Adrenal gland (tissue), 12 donors: ENCODE results near the gene SPINDOC. TPM values are rescaled to one million over a fixed set of nuclear protein-coding genes. Genes with fewer than 3 reads are reported as not detected.

Experiments
- DNase-seq, 7 donors: peaks; one replicate each; pipeline ENCODE4 v3.0.0-alpha.2; 2019 to 2020
- H3K27ac ChIP-seq, 5 donors: fragments of 200-600 bp; sonication (generic) in 4 of 5; 1 replicate in 3 of 5; 2 replicates in 2 of 5; pipeline versions ENCODE4 v1.5.1 to v1.8.0; 2016 to 2020; ENCODE audit warnings: mild to moderate bottlenecking in 1 of 5
- H3K27me3 ChIP-seq: fragments of 200-600 bp; 2 replicates; pipeline ENCODE4 v1.8.0; 2021
- H3K36me3 ChIP-seq, 2 donors: fragments of 200-600 bp; replicated peaks in 1 of 2; 1 replicate in 1 of 2; 2 replicates in 1 of 2; pipeline versions ENCODE4 v1.5.1 to v1.8.0; 2018 to 2022
- H3K4me1 ChIP-seq, 2 donors: fragments of 200-600 bp; replicated peaks in 1 of 2; 1 replicate in 1 of 2; 2 replicates in 1 of 2; pipeline versions ENCODE4 v1.5.1 to v1.8.0; 2018 to 2021
- H3K4me3 ChIP-seq, 4 donors: fragments of 200-600 bp; sonication (generic) in 3 of 4; one replicate each; pipeline ENCODE4 v1.5.1; 2016 to 2018
- H3K9me3 ChIP-seq, 3 donors: fragments of 200-600 bp; sonication (generic) in 1 of 3; replicated peaks in 1 of 3; 1 replicate in 2 of 3; 2 replicates in 1 of 3; pipeline versions ENCODE4 v1.5.1 to v1.8.0; 2016 to 2021
- POLR2A ChIP-seq, 2 donors: fragments of 450-650 bp; IDR thresholded peaks; one replicate each; pipeline ENCODE4 v1.6.1; 2017; ENCODE audit warnings: antibody characterized with exemption in 2 of 2, mild to moderate bottlenecking in 2 of 2, moderate library complexity in 1 of 2
- WGBS, 4 donors: extraction: QIAGEN DNeasy Blood & Tissue Kit in 2 of 4; methylation state at CpG; one replicate each; pipeline versions ENCODE4 v1.1.5 to v1.1.7; 2013 to 2017; 5-methylcytosine and 5-hydroxymethylcytosine counted together
- intact Hi-C, 2 donors: fragments of 100-400 bp; cut with DNase I; formaldehyde crosslinking; loops; one replicate each; pipeline versions ENCODE4 v1.14.1 to v1.15.0; 2022 to 2023
- polyA plus RNA-seq, 3 donors: library from polyadenylated mRNA; stranded (reverse); fragments of 200-250 nt in 2 of 3; fragments of 350-450 nt in 1 of 3; fragmentation: Illumina TruSeq in 1 of 3; extraction: RNeasy Lipid Tissue Mini Kit (QIAGEN cat#74804) in 1 of 3; gene quantifications; one replicate each; pipeline ENCODE4 v1.2.3, GENCODE V29; 2013 to 2014
- total RNA-seq, 9 donors: library from RNA; depleted of rRNA in 4 of 9; stranded (reverse); fragments of >200 nt in 4 of 9; fragments of 120-200 nt in 1 of 9; fragmentation: NEBNext Ultra II Directional in 1 of 9; extraction: Animal tissue kit (Norgen Biotek cat#: 25700) in 1 of 9; gene quantifications; one replicate each; pipeline versions ENCODE4 v1.1.0 to v1.2.4, GENCODE V29; 2013 to 2023
- TF ChIP-seq, protein P1 (sequence below), 6 experiments: fragments of 450-650 bp in 4 of 6; fragments of 200-600 bp in 2 of 6; sonication (generic) in 1 of 6; IDR thresholded peaks; 1 replicate in 5 of 6; 2 replicates in 1 of 6; pipeline versions ENCODE4 v1.5.1 to v1.8.0; 2016 to 2021; ENCODE audit warnings: antibody characterized with exemption in 6 of 6, mild to moderate bottlenecking in 2 of 6, moderate library complexity in 1 of 6
- donor health status: healthy with polysubstance abuse.
- donor health status: Bipolar disorder and iron deficiency.
- donor health status: DM: yes; HTN: yes; CAD: no.
- donor health status: DM: no; HTN: no; CAD: no.
- donor health status: DM: no; HTN: no; CAD: no.
- donor health status: DM: yes; HTN: yes; CAD: no.

The SPINDOC gene
- total and polyA plus RNA-seq, 12 donors = 4.5 to 19.2 (median 10.9) TPM

GRCh38 chr11:63833048-63833447 lies 19.8 kb downstream of the SPINDOC start:
- H3K4me3 ChIP-seq = no peak overlapping the region
- H3K4me1 ChIP-seq = peaks cover 7 to 8% of the 10 kb centered on the region in 2 donors
- no peaks in the 10 kb centered on the region for H3K9me3 ChIP-seq
- WGBS, 4 donors = 82 to 100% (median 89%) methylated on average over 2 of the region's 2 CpGs
- no peak overlapping the region for H3K27ac ChIP-seq
- DNase-seq = no peak
- no peak for TF ChIP-seq POLR2A (IDR thresholded peaks at IDR 0.05)
- TF ChIP-seq, protein P1, sequence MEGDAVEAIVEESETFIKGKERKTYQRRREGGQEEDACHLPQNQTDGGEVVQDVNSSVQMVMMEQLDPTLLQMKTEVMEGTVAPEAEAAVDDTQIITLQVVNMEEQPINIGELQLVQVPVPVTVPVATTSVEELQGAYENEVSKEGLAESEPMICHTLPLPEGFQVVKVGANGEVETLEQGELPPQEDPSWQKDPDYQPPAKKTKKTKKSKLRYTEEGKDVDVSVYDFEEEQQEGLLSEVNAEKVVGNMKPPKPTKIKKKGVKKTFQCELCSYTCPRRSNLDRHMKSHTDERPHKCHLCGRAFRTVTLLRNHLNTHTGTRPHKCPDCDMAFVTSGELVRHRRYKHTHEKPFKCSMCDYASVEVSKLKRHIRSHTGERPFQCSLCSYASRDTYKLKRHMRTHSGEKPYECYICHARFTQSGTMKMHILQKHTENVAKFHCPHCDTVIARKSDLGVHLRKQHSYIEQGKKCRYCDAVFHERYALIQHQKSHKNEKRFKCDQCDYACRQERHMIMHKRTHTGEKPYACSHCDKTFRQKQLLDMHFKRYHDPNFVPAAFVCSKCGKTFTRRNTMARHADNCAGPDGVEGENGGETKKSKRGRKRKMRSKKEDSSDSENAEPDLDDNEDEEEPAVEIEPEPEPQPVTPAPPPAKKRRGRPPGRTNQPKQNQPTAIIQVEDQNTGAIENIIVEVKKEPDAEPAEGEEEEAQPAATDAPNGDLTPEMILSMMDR (IDR thresholded peaks at IDR 0.05) = no peak
- H3K36me3 ChIP-seq = no peaks in the 10 kb centered on the region
- H3K27me3 ChIP-seq = no peaks in the 10 kb centered on the region
- intact Hi-C loops = loop anchor here in 1 of 2 donors (10.0 kb wide), 1 partner anchor 312 kb away; no protein-coding TSS in a partner anchor

- peaks cover 11% of the 10 kb centered on the region in 2 donors for H3K4me1 ChIP-seq
- no peak for TF ChIP-seq POLR2A (IDR thresholded peaks at IDR 0.05)
- TF ChIP-seq, protein P1 (IDR thresholded peaks at IDR 0.05) = no peak
- no peak for DNase-seq
- H3K27me3 ChIP-seq = no peaks in the 10 kb centered on the region
- no peak overlapping the region for H3K27ac ChIP-seq
- no peaks in the 10 kb centered on the region for H3K36me3 ChIP-seq
- H3K9me3 ChIP-seq = no peaks in the 10 kb centered on the region
- intact Hi-C loops = loop anchor here in 1 of 2 donors (10.0 kb wide), 1 partner anchor 310 kb away; no protein-coding TSS in a partner anchor
- WGBS, 4 donors = 83 to 89% (median 86%) methylated on average over 12 of the region's 12 CpGs
- H3K4me3 ChIP-seq = no peak overlapping the region
Observed at GRCh38 chr11:63834535-63835157, 21.4 kb downstream of the SPINDOC start.

- Histone ChIP-seq H3K4me1 (peaks cover 12 to 13% of the 10 kb centered on the region in 2 donors), H3K36me3 (no peaks in the 10 kb centered on the region), H3K4me3 (no peak overlapping the region), H3K27me3 (no peaks in the 10 kb centered on the region), H3K9me3 (no peaks in the 10 kb centered on the region), H3K27ac (no peak overlapping the region)
- intact Hi-C loops = loop anchor here in 1 of 2 donors (10.0 kb wide), 1 partner anchor 310 kb away; no protein-coding TSS in a partner anchor
- TF ChIP-seq, protein P1 (IDR thresholded peaks at IDR 0.05) = no peak
- TF ChIP-seq POLR2A (IDR thresholded peaks at IDR 0.05) = no peak
- no peak for DNase-seq
- WGBS, 4 donors = 74 to 81% (median 78%) methylated on average over 6 of the region's 6 CpGs
Observed at GRCh38 chr11:63835158-63835545, 21.9 kb downstream of the SPINDOC start.

- DNase-seq = peak; percentile 74 to 94 (median 84)
- Histone ChIP-seq H3K9me3 (no peaks in the 10 kb centered on the region), H3K27me3 (no peaks in the 10 kb centered on the region), H3K36me3 (no peaks in the 10 kb centered on the region), H3K4me1 (peaks cover 29 to 33% of the 10 kb centered on the region in 2 donors), H3K4me3 (no peak overlapping the region), H3K27ac (peak overlapping the region in 3 of 5 donors; percentile 75 to 93 (median 83))
- intact Hi-C loops = loop anchor here (2.0 to 10.0 kb wide), 3 partner anchors 108 to 308 kb away; no protein-coding TSS in a partner anchor
- WGBS, 4 donors = 13 to 15% (median 14%) methylated on average over 5 of the region's 5 CpGs
- TF ChIP-seq, protein P1 (IDR thresholded peaks at IDR 0.05) = peak; percentile 81 to 96 (median 94)
- no peak for TF ChIP-seq POLR2A (IDR thresholded peaks at IDR 0.05)
Observed at GRCh38 chr11:63837027-63837688, 23.9 kb downstream of the SPINDOC start.
